GM23248 (cell line): ENCODE results near the gene STAG1.

ENCODE experiments used
- EZH2 ChIP-seq: fragments of 200-600 bp; sonication (generic); IDR thresholded peaks from 2 replicates; pipeline ENCODE4 v1.6.1; 2018; ENCODE audit warnings: antibody characterized with exemption, mild to moderate bottlenecking; ENCODE audit not compliant: insufficient read depth, poor library complexity, severe bottlenecking
- EZH2phosphoT487 ChIP-seq: fragments of 200-600 bp; sonication (generic); IDR thresholded peaks from 2 replicates; pipeline ENCODE4 v1.6.1; 2018; ENCODE audit warnings: antibody characterized with exemption, moderate library complexity, mild to moderate bottlenecking, low read depth; ENCODE audit not compliant: insufficient read depth

DNA sequence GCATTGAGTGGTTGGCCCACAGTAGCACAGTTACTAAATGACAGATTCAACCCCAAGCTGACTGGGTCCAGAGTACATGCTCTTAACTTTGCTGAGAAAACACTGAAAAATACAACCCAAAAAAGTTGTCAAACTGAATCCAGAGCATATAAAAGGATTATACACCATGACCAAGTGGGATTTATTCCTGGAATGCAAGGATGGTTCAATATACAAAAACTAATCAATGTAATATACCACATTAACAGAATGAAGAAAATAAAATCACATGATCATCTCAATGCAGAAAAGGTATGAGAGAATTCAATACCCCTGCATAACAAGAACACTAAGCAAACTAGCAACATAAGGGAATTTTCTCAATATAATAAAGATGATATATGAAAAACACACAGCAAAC is 98.5 kb downstream of the STAG1 start:
- TF ChIP-seq EZH2phosphoT487 (no peak), EZH2 (no peak)
